ENCODE measurements around the gene RAI2. TPM values are rescaled to one million over a fixed set of nuclear protein-coding genes. Genes with fewer than 3 reads are reported as not detected.

Gene RAI2
- total RNA-seq, 1 experiment from 2014 or later = 0.18 TPM

- DNase-seq = no peak
- Histone ChIP-seq H3K4me3 (ENCODE audit: low read depth, low read length) (no peak overlapping the region), H3K27me3 (replicated peaks; ENCODE audit: control insufficient read depth, insufficient read depth, low read length) (no peaks in the 10 kb centered on the region), H3K4me1 (no peaks in the 10 kb centered on the region), H3K9me3 (no peaks in the 10 kb centered on the region), H3K36me3 (ENCODE audit: control insufficient read depth, insufficient read depth, low read length) (no peaks in the 10 kb centered on the region)
- Mint-ChIP-seq H3K4me3 (ENCODE audit: unreplicated experiment) (no peak overlapping the region), H3K9me3 (ENCODE audit: unreplicated experiment) (no peaks in the 10 kb centered on the region), H3K27ac (ENCODE audit: unreplicated experiment) (no peak overlapping the region), H3K36me3 (ENCODE audit: insufficient read depth, unreplicated experiment) (no peaks in the 10 kb centered on the region), H3K27me3 (ENCODE audit: insufficient read depth, unreplicated experiment) (peaks cover 4% of the 10 kb centered on the region), H3K4me1 (ENCODE audit: low read depth, unreplicated experiment) (no peaks in the 10 kb centered on the region)
- no peak for TF ChIP-seq CTCF (IDR thresholded peaks at IDR 0.05; ENCODE audit: insufficient read depth in 1 of 2, low read depth in 1 of 2, low read length in 1 of 2, severe bottlenecking in 1 of 2, unreplicated experiment in 1 of 2)
- BruUV-seq (replicated peaks) = no TSS peak
- intact Hi-C loops (cut with micrococcal nuclease; ENCODE audit: unreplicated experiment) = no loop called here
- ChIA-PET POLR2A (no interaction called here), CTCF (no interaction called here)
Observed at GRCh38 chrX:17824980-17825379, 36.1 kb downstream of the RAI2 start.

- no peaks in the 10 kb centered on the region for H3K4me1 Mint-ChIP-seq (ENCODE audit: low read depth, unreplicated experiment)
- Histone ChIP-seq H3K36me3 (ENCODE audit: control insufficient read depth, insufficient read depth, low read length) (no peaks in the 10 kb centered on the region), H3K9me3 (no peaks in the 10 kb centered on the region), H3K4me1 (no peaks in the 10 kb centered on the region), H3K27me3 (replicated peaks; ENCODE audit: control insufficient read depth, insufficient read depth, low read length) (no peaks in the 10 kb centered on the region), H3K4me3 (ENCODE audit: low read depth, low read length) (no peak overlapping the region)
- H3K27ac Mint-ChIP-seq (ENCODE audit: unreplicated experiment) = no peak overlapping the region
- H3K4me3 Mint-ChIP-seq (ENCODE audit: unreplicated experiment) = no peak overlapping the region
- POLR2A ChIA-PET = no interaction called here
- no peak for TF ChIP-seq CTCF (IDR thresholded peaks at IDR 0.05; ENCODE audit: insufficient read depth in 1 of 2, low read depth in 1 of 2, low read length in 1 of 2, severe bottlenecking in 1 of 2, unreplicated experiment in 1 of 2)
- DNase-seq = no peak
- CTCF ChIA-PET = no interaction called here
- H3K9me3 Mint-ChIP-seq (ENCODE audit: unreplicated experiment) = no peaks in the 10 kb centered on the region
- no TSS peak for BruUV-seq (replicated peaks)
- no peaks in the 10 kb centered on the region for H3K36me3 Mint-ChIP-seq (ENCODE audit: insufficient read depth, unreplicated experiment)
- H3K27me3 Mint-ChIP-seq (ENCODE audit: insufficient read depth, unreplicated experiment) = peaks cover 4% of the 10 kb centered on the region
- intact Hi-C loops (cut with micrococcal nuclease; ENCODE audit: unreplicated experiment) = no loop called here
Observed at GRCh38 chrX:17822351-17822750, 38.7 kb downstream of the RAI2 start.

GRCh38 chrX:17820100-17820499 is 41.0 kb downstream of the RAI2 start:
- ChIA-PET CTCF (no interaction called here), POLR2A (no interaction called here)
- intact Hi-C loops (cut with micrococcal nuclease; ENCODE audit: unreplicated experiment) = no loop called here

More at GRCh38 chrX:17820100-17820499, 41.0 kb downstream of the RAI2 start:
- Mint-ChIP-seq H3K4me3 (ENCODE audit: unreplicated experiment) (no peak overlapping the region), H3K4me1 (ENCODE audit: low read depth, unreplicated experiment) (no peaks in the 10 kb centered on the region), H3K9me3 (ENCODE audit: unreplicated experiment) (no peaks in the 10 kb centered on the region), H3K36me3 (ENCODE audit: insufficient read depth, unreplicated experiment) (no peaks in the 10 kb centered on the region), H3K27ac (ENCODE audit: unreplicated experiment) (no peak overlapping the region), H3K27me3 (ENCODE audit: insufficient read depth, unreplicated experiment) (peaks cover 8% of the 10 kb centered on the region)
- H3K9me3 ChIP-seq = no peaks in the 10 kb centered on the region
- no peaks in the 10 kb centered on the region for H3K4me1 ChIP-seq
- H3K4me3 ChIP-seq (ENCODE audit: low read depth, low read length) = no peak overlapping the region
- no peaks in the 10 kb centered on the region for H3K36me3 ChIP-seq (ENCODE audit: control insufficient read depth, insufficient read depth, low read length)
- BruUV-seq (replicated peaks) = no TSS peak
- no peak for TF ChIP-seq CTCF (IDR thresholded peaks at IDR 0.05; ENCODE audit: insufficient read depth in 1 of 2, low read depth in 1 of 2, low read length in 1 of 2, severe bottlenecking in 1 of 2, unreplicated experiment in 1 of 2)
- DNase-seq = no peak
- no peaks in the 10 kb centered on the region for H3K27me3 ChIP-seq (replicated peaks; ENCODE audit: control insufficient read depth, insufficient read depth, low read length)
